Dermis microvascular lymphatic vessel endothelial cell (primary cell): Measurements from ENCODE around the gene MAD1L1. TPM values are rescaled to one million over a fixed set of nuclear protein-coding genes. Genes with fewer than 3 reads are reported as not detected.
A peak's percentile ranks its signal among the peaks of the same experiment; 100 is the strongest.
"Not testable (repeated sequence)": the region's sequence is repeated elsewhere in the genome, so short reads cannot be mapped to it uniquely, and the experiment has no call there.

Experiments used
- DNase-seq, 2 donors: peaks; one replicate each; pipeline versions ENCODE4 v3.0.0 to v3.0.0-alpha.2; 2010; ENCODE audit warnings: low read depth in 2 of 2
- total RNA-seq: library from RNA; depleted of rRNA; stranded (reverse); fragments of >200 nt; gene quantifications from 2 replicates; pipeline ENCODE4 v1.2.1, GENCODE V29; 2014

Gene MAD1L1
- total RNA-seq, 1 donor from 2014 or later = 41.1 TPM

GRCh38 chr7:1824882-1825646 is 407.7 kb downstream of the MAD1L1 start:
- not testable (repeated sequence) for DNase-seq

- DNase-seq = not testable (repeated sequence)
These were observed 408.4 kb downstream of the MAD1L1 start for GRCh38 chr7:1824151-1824881.

- DNase-seq = no peak
These were observed 409.2 kb downstream of the MAD1L1 start for GRCh38 chr7:1823376-1824150.

GRCh38 chr7:1819259-1819841 is 413.4 kb downstream of the MAD1L1 start:
- DNase-seq = no peak

- no peak for DNase-seq
These were observed 414.0 kb downstream of the MAD1L1 start for GRCh38 chr7:1818575-1819258.

- DNase-seq = no peak
These were observed 415.6 kb downstream of the MAD1L1 start for GRCh38 chr7:1817061-1817712.

- DNase-seq = not testable (repeated sequence)
These were observed 416.3 kb downstream of the MAD1L1 start for GRCh38 chr7:1816451-1816850.

GRCh38 chr7:1815551-1816281 is 417.0 kb downstream of the MAD1L1 start:
- DNase-seq = not testable (repeated sequence)

- DNase-seq = no peak
These were observed 417.7 kb downstream of the MAD1L1 start for GRCh38 chr7:1815051-1815481.

GRCh38 chr7:1814089-1814811 is 418.5 kb downstream of the MAD1L1 start:
- no peak for DNase-seq

GRCh38 chr7:1813394-1814088 is 419.2 kb downstream of the MAD1L1 start:
- DNase-seq = no peak

- peak in 1 of 2 donors; percentile 18 for DNase-seq
These were observed 420.0 kb downstream of the MAD1L1 start for GRCh38 chr7:1812509-1813393.

GRCh38 chr7:1811850-1812508 is 420.8 kb downstream of the MAD1L1 start:
- no peak for DNase-seq

- no peak for DNase-seq
These were observed 421.5 kb downstream of the MAD1L1 start for GRCh38 chr7:1810961-1811849.

GRCh38 chr7:1810521-1810920 is 422.2 kb downstream of the MAD1L1 start:
- DNase-seq = no peak
